NOMO-1 (cell line): ENCODE results near the gene TFF3.
"Not testable (repeated sequence)": the region's sequence is repeated elsewhere in the genome, so short reads cannot be mapped to it uniquely, and the experiment has no call there.

Experiments
- DNase-seq, 2 experiments: peaks; one replicate each; lab custom pipeline; 2025; ENCODE audit not compliant: unreplicated experiment in 2 of 2; lab: John Stamatoyannopoulos, UW

TFF3 gene

DNA sequence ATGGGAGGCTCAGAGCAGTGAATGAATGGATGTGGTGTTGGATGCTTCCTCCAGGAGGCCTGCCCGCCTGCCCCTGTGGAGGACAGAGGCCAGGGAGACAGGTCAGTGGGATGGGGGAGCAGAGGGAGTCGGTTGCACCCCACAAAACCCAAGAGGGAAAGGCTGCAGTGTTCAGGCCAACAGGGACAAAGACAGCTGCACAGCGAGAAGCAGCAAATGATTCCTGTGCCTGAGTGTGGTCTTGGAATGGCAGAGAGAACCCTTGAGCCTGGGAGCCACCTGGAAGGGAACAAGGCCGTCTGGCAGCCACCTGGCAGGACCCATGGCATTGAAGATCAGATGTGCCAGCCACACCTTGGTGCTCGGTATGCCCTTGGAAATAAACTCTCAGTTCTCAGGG, 8.1 kb downstream of the TFF3 start:
- DNase-seq: no peak

DNA sequence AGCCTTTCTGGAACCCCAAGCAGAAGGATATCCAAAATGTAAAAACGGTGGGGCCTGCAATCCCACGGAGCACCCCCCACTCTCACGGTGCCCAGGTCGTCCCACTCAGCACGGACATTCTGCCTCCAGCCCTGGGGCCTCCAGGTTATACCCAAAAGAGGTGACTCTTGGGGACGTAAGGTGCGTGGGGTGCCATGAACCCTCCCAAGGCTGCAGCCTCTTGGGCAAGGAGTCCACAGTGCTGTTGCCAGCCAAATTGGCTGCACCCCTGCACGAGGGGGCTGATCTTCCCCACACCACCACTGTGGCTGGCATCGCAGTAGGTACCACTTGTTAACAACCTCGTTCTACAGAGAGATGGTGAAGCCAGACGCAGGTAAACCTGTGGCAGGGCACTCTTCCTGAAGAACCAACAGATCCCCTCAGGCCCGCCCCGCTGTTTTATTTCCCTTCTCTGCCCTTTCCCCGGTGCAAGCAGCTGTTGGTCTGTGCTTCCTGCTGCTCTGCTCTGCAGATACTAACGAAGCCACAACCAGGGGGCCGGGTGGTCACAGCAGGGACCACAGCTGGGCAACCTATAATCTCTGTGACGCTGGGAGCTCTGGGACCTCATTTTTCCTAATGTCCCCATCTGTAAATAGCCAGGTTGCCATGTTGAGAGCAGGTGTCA, 8.7 kb downstream of the TFF3 start:
- DNase-seq: no peak

DNA sequence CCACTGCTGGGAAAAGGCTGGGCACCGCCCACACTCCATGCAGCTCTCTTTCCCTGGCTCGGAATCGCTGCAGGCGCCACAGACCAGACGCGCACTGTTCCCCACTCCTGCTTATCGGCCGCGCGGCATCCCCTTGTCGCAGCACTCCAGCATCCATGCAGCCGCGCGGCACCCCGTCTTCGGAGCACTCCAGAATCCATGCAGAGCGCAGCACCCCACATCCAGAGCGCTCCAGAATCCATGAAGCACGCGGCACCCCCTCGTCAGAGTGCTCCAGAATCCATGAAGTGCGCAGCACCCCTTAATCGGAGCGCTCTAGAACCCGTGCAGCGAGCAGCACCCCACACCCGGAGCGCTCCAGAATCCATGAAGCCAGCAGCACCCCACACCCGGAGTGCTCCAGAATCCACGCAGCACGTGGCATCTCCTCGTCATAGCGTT, 9.5 kb downstream of the TFF3 start:
- DNase-seq: no peak

DNA sequence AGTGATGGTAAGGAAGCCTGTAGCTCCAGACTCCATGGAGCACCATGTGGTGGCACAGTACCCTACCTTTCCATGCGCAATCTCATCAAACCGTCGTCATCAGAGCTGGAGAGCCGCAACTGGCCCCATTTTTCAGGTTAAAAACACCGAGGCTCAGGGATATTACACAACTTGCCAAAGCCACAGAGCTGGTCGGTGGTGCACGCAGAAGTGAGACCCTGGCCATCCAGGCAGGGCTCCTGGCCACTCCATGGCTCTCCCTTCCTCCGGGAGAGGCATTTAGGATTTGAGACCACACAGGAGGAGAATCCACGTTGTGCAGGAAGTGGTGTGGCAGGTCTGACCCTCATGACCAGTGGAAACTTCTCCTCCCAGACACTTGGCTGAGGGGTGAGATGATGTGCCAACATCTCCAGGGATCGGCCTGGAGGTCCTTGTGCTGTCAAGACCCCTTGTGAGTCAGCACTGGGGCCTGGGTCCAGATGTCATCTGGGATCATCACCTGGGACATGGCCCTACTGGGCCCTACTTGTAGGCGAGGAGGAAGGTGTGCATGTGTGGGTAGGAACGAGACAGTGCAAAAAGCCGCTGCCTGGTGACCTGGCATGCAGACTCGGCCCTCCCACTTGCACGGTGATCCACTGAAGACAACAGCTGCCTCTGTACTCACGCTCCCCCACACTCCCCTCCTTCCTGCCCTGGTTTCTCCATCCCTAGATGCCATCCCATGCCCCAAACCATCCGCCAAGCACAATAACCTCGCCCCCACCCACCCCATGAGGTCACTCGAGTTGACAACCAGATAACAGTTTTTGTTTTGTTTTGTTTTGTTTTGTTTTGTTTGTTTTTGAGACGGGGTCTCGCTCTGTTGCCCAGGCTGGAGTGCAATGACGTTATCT, 10.4 kb downstream of the TFF3 start:
- DNase-seq: no peak

DNA sequence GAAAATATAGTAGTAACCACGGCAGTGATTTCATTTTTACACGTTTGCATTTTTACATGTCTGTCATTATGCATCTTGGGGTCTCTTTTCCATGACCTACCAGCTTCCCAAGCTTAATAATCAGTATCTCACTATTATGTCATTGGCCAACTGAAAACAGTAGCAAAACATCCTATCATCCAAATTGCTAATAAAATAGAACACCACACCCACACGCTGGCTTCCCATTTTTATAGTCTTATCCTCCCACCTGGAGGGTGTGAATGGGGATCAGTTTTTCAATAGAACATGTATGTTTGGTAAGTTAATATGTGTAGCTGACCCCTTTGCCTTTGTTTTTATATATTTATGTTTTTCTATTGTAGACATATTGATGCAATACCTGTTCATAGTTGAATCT, 11.8 kb downstream of the TFF3 start:
- DNase-seq: no peak

DNA sequence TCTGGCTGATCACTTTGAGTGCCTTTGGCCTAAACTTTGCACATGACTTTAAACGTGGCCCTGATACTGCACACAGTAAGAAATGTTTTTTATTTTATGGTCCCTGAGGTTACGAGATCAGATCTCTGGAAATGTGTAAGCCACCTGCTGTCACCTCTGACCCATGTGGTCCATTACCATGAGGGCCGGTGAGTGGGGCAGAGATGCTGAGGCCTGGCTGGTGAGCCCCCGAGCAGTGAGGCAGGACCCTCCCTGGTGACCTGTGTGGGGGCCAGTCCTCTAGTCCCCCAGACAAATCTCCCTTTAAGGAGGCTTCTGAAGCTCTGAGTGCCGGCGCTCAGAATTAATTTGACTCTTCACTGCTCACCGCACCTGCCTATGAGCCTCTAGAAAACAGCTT, 12.4 kb downstream of the TFF3 start:
- DNase-seq: no peak

DNA sequence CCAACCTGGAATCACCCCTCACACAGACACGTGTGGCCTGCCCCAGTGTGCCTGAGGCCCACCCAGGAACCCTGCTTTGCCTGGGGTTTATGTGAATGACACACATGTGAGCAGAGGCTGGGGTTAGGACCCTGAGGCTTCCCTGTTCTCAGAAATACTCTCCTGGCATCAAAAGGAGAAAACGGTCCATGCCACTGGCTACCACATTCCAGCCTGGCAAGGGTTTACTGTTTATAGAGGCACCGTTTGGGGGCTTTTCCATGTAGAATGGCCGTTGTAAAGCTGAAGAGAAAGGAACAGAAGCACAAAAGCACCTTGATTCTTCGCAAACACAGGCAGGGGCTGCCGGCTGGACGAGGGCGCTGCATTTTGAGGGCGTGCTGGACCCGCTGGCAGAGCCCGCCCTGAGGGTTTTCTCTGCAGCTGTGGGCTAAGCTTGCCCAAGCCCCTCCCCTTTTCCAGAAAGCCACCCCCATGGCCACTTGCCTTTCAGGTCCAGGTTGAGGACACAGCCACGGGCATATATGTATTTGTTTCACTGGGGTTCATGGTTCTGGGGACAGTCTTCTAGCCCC, 13.0 kb downstream of the TFF3 start:
- DNase-seq: no peak

DNA sequence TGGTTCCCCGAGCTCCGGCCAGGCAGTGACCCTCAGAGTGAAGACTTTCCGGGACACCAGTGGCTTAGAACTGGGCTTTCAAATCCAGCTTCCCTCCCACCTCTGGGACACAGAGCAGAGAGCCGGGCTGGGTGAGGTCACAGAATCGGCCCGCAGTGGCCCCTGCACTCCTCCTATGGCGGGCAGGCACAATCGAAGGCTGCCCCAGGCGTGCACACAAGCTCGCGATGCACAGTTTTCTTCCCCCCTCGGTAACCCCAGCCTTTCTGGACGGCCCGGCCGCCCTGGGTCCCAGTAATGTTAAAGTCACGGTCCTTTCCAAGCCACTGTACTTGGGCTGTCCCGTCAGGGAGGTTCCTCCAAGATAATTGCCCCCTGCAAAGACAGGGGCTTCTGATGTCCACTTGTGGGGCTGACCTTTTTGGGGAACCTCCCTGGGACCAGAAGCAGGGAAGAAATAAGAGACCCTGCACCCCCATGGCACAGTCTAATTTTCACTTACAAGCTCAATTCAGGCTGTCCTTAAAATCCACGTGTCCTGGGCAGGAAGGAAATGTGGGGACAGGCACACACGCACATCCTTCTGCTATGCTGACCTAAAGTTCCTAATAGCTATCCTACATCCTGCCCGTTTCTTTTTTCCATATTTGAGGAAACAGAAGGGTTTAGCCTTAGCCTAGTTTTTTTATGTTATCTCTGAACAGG, 13.7 kb downstream of the TFF3 start:
- no peak for DNase-seq

DNA sequence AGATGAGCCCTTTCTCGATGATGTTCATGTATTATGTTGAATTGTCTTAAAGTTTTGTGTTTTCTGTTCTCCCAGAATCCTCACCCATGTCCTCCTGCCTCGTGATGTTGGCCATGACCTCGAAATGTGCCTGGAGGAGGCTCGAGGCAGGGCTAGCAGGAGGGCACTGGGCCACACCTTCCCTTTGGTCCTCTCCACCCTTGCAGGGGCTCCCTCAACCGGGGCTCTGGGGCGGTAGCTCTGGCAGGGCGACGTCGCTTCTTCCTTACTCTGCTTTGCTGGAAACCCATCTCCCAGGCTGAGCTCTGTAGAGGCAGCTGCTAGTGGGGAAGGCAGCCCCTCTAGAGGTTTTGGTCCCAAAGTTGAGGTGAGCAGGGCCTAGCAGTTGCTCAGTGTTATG, 14.3 kb downstream of the TFF3 start:
- no peak for DNase-seq

DNA sequence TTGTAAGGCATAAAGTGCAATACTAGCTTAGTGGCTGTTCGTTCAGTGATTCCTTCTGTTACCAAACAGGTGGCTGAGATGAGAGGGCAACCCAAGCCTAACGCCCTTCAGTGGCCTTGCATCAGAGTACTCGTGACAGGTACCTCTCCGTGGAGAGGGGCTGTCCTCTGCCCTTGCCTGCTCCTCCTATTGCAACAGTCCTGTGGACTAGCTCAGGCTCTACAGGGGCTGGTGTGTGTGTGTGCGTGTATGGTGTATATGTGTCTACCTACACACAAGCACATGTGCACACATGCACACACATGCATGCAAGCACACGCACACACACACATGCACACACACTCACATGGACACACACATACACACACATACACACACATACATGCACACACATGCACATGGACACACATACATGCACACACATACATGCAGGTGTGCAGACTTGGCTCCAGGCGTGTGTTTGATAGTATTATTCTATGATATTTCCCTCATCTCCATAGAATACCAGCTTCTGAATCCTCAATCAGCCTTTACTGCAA, 15.1 kb downstream of the TFF3 start:
- DNase-seq: no peak

DNA sequence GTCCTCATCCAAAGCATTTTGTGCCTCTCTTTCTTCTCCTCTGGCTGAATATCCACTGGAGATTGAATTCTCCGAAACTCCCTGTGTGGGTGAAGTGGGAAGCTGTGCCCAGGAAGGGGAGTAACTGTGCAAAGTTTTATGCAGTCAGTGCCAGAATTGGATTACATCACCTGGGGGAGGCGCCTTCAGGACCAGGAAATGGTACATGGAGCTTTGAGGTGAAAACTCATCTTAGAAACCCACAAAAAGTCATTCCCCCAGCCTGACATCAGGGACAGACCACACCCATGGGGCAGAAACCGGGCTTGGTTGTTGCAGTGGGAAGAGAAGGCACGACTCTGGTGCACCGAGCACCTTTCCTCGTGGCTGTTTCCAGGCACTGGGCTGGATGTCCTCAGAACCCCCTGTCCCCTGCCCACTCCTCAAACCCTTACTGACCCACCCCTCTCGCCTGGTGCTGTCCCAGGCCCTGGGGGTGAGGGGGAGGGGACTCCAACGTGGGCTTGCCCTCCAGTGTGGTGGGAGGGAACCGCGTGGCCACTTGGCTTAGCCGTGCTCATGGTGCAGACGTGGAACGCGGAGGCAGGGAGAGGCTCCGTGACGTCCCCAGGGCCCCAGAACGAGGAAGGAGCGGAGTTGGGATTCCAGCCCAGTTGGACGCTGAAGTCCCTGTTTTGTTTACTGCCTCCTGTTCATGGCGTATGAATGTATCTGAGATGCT, 15.7 kb downstream of the TFF3 start:
- peak in 1 of 2 experiments; percentile 17 for DNase-seq

DNA sequence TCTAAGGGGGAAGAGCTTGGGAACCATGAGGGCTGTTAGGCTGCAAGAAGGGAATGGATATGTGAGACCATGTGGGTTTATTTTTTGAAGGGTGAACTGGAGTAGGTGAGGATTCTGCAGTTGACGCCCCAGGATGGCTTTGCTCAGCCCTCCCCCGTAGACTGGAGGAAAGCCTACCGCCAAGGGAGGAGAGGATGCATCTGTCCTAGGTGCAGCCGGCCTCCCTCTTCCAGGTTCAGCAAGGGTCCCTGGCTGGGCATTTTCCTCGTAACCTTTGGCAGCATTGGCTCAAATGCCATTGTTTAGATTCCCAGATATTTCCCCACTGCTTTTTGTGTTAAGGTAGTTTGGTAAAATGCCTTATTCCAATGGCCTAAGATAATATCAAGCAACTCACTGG, 16.6 kb downstream of the TFF3 start:
- no peak for DNase-seq

DNA sequence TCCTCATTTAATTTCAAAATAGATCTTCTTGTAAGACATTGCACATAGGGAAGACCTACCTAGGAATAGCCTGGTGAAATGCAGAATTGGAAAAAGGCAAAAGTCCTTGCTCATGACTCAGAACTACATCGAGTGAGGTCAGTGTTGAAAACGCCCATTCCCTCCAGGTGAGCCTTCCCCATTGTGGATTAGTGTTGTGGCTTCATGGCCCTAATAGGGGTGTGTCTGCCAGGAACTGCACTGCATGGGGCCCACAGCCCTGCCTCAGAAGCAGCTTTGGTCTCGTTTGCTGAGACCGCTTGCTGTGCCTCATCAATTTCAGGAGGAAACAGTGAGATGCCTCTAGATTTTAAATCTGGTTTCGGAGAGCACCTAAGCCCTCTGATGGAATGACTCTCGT, 17.0 kb downstream of the TFF3 start:
- no peak for DNase-seq

DNA sequence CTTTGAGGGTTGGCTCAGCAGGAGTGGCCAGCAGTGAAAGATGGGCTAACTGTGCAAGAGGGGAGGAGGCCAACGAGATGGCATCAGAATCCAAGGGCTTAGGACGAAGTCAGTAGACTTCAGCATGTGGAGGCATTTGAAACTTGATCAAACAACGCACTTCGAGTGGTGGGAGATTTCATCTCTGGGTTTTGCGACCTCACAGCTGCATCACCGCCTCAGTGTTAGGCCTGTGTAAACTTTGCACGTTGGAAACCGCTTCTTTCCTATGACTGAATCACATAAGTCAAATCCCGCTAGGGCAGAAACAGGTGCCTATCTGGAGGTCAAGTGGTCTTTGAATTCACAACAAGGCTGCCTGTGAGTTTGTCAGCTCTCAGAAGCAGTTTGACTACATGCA, 17.8 kb downstream of the TFF3 start:
- no peak for DNase-seq

DNA sequence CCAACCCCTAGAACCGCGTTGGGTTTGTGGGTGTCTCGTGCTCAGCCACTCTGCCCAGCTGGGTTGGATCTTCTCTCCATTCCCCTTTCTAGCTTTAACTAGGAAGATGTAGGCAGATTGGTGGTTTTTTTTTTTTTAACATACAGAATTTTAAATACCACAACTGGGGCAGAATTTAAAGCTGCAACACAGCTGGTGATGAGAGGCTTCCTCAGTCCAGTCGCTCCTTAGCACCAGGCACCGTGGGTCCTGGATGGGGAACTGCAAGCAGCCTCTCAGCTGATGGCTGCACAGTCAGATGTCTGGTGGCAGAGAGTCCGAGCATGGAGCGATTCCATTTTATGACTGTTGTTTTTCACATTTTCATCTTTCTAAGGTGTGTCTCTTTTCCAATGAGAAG, 18.7 kb downstream of the TFF3 start:
- no peak for DNase-seq

DNA sequence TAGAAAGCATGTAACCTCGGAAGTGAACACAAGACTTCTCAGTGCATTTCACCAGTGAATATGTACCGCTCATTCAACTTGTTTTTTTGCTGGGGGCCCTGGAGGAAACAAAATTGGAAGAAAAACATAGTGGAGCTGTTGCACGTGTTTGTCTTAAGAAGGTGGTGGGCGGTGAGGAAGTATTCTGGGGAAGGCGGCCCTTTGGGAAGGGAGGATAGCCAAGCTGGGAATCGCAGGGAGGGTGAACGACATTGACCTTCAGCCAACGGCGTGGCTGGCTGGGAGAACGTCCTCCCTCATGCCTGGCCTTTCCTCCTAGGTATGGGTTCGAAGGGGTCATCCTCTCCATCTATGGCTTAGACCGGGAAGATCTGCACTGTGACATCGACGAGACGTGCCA, 19.4 kb downstream of the TFF3 start:
- DNase-seq: no peak

DNA sequence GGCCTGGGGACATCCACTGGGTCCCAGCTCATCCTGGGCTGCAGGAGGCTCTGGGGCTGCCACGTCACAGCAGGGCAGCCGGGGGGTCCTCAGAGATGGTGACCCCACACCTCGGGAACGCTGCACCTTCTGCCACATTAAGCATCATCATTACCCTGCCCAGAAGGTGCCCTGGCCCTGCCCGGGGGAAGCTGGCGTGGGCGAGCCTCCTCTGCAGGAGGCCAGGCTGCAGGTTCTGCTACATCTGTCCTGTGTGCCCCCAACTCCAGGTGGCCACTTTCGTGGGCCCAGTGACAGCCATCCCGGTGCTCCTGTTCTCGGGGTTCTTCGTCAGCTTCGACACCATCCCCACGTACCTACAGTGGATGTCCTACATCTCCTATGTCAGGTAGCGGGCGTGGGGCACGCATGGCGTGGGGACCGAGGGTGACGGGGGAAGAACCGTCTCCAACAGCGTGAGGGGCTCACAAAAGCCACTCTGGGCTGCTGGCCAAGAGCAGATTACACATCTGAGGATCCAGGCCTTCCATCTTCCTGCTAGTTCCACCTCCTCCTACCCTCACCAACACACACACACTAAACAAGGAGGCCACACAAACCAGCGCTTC, 20.8 kb downstream of the TFF3 start:
- DNase-seq: no peak

DNA sequence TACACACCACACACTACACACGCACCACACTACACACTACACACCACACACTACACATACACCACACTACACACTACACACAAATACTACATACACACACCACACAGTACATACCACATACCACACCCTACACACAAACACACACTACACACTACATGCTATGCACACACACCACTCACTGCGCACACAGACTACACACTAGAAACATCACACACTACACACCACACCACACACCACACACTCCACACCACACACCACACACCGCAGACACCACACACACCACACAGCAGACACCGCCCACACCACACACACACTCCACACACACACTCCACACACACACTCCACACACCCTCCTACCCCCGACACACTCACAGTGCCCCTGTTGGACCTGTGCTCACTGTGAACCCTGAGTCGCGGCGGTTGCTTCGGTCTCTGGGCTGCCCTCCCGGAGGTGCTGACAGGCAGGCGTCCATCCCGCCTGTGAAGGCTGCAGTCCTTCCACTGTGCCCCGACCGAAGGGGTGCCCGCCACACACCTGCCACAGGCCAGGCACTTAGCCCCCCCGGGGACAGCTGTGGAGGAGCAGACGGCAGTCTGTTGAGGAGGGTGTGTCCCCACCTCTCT, 21.4 kb downstream of the TFF3 start:
- DNase-seq: no peak

DNA sequence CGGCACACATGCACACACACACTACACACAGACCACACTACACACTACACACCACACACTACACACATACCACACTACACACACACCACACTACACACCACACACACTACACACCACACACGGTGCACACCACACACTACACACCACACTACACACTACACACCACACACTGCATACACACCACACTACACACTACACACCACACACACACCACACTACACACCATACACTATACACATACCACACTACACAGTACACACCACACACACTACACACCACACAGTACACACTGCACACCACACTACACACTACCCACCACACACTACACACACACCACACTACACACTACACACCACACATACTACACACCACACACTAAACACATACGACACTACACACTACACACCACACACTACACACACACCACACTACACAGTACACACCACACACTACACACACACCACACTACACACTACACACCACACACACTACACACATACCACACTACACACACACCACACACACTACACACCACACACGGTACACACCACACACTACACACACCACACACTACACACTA, 22.6 kb downstream of the TFF3 start:
- DNase-seq: not testable (repeated sequence)
